Measurements from ENCODE around the gene MMP23B.

DNA sequence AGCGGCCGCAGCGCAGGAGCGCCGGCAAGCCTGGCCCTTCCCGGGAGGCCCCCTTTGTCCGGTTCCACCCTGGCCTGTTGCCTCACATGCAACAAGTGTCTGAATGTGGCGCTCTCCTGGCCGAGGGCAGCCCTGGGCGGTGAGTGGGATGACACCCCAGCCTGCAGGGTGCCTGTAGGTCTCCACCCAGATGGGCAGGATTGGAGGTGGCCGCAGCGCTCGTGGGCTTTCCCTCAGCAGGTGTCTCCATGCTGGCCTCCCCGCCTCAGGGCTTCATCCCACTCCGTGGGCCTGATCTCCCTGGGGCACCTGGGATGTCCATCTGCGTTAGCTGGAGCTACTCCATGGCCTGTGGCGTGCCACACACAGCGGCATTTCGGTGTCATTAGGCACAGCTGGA, 15.1 kb upstream of the MMP23B start:
- TF ChIP-seq, protein P1, sequence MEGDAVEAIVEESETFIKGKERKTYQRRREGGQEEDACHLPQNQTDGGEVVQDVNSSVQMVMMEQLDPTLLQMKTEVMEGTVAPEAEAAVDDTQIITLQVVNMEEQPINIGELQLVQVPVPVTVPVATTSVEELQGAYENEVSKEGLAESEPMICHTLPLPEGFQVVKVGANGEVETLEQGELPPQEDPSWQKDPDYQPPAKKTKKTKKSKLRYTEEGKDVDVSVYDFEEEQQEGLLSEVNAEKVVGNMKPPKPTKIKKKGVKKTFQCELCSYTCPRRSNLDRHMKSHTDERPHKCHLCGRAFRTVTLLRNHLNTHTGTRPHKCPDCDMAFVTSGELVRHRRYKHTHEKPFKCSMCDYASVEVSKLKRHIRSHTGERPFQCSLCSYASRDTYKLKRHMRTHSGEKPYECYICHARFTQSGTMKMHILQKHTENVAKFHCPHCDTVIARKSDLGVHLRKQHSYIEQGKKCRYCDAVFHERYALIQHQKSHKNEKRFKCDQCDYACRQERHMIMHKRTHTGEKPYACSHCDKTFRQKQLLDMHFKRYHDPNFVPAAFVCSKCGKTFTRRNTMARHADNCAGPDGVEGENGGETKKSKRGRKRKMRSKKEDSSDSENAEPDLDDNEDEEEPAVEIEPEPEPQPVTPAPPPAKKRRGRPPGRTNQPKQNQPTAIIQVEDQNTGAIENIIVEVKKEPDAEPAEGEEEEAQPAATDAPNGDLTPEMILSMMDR (IDR thresholded peaks at IDR 0.05): no peak
- no peak for TF ChIP-seq POLR2A (IDR thresholded peaks at IDR 0.05)
